NCI-H1930 (cell line): ENCODE measurements around the gene SLCO3A1.
"Not testable (repeated sequence)": the region's sequence is repeated elsewhere in the genome, so short reads cannot be mapped to it uniquely, and the experiment has no call there.

Experiments used
- DNase-seq, 2 experiments: peaks; one replicate each; lab custom pipeline; 2025; lab: John Stamatoyannopoulos, UW

The SLCO3A1 gene

DNA sequence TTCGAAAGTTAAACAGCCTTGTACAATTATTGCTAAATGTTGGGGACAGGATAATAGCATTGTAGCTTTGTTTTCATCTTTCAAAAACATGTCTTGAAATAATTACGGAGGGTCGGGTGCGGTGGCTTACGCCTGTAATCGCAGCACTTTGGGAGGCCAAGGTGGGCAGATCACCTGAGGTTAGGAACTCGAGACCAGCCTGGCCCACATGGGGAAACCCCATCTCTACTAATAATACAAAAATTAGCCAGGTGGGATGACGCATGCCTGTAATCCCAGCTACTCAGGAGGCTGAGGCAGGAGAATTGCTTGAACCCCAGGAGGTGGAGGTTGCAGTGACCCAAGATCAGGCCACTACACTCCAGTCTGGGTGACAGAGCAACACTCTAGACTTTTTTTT, 216.7 kb downstream of the SLCO3A1 start:
- not testable (repeated sequence) for DNase-seq

DNA sequence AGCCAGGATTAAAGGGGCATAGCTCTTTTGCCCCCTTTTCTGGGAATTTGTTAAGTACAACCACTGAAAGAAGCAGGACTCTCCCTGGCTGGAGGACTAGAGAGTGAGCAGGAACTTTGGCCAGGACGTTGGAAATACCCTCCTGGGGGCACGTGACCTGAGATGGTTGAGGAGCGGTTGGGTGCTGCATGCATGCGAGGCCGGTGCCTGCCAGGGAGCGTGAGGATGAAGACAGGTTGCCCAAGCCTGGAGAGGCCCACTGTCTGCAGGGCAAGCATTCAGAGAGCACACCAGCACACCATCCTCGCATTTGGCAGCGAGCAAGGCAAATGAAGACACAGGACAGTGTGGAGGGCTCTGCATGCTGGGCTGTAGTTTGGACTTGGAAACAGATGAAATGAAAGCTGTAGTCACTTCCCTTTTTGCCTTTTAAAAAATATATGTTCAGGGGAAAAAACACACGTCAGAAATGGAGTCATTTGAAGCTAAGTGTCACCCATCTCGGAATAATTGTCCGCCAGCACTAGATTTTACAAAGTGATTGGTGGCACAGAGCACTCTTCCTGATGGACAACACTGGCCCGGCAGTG, 217.6 kb downstream of the SLCO3A1 start:
- DNase-seq = no peak

DNA sequence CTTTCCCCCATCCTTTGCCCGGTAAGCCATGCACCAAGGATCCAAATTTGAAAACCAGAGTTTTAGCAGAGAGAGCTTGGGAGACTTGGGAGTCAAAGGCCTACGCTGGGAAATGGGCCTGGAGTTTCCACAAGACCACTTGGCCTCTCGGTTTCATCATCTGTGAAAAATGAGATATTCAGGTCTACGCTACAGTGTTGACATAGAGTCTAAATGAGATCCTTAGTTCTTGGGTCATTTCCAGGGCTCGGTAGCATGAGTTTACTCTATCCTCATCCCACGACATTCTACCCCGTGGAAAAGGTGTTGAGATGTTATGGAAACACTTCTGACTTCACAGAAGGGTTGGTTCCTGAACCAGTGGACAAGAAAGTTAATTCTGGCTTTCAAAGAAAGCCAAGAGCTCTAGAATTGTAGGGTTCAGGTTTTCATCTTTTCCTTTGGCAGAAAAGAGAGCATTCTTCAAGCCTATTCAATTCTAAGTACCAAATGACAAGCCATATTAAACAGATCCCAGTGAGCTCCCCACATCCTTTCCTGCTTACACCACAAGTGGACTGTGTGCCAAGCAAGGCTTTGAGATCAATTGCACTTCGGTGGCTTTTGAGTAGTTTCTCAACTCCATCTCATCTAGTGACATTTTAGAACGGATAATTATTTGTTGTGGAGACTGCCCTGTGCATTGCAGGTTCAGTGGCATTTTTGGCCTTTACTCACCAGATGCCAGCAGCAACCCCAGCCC, 219.7 kb downstream of the SLCO3A1 start:
- DNase-seq = no peak

DNA sequence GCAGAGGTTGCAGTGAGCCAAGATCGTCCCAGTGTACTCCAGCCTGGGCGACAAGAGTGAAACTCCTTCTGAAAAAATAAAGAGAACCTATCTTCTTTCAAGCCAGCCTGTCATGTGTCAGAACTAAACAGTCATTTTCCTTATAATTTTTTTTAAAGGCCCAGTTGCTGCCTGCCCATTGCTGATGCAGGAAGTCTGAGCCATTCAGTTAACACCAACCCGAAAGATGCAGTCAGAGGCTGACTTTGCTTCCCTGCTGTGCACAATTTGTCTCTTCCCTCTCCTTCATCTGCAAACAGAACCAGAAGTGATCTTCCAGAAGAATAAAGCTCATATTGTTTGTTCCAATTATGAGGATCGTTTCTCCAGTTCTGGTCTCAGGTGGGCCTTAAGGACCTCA, 220.6 kb downstream of the SLCO3A1 start:
- DNase-seq = no peak

DNA sequence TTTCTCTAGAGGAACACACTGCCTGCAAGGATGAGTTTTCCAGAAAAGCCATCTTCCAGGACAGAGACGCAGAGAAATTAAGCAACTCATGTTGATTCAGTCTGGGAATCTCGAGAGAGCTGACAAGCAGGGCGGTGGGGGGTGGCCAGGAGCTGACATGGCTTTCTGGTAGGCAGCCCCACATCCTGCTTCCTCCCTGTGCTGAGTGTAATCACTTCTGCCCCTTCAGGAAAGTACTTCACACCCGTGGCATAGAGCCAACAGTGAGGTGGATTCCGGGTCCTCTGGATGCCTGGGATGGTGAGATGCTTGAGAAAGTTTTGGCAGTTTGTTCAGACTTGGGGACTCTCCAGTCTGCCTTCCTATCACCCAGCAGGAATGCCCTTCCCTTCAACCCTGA, 221.1 kb downstream of the SLCO3A1 start:
- no peak for DNase-seq

DNA sequence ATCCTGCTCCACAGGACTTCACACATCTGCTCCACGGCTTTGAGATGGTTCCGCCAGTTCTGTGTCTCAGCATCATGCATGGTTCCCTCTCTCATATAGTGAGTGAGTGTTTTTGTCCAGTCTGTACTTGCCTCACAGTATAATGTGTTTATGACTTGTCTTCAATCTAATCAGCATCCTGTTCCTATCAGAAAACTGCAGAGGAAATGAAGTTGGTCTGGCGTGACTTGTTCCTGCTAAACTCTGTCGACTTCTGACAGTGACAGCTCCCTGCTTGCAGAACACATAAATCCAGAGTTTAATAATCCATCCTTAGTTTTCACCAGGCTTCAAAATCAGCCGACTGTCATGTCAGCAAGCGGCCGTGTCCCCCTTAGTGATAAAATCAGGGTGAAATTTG, 222.3 kb downstream of the SLCO3A1 start:
- DNase-seq = no peak

DNA sequence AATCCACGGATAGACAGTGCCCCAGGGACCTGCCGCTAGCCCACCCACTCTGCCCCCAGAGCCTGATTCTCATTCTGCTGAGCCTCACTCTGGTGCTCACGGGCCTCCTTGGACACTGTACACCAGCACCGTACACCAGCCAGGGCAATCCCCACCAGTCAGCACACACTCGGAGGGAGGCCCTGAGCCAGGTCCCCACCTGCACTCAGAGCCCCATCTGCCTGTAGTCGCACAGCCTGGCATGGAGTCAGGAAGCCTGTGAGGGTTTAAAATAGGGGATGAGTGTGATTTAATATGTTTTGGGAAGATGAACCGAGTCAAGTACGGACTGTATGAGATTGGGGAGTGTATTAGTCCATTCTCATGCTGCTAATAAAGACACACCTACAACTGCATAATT, 223.0 kb downstream of the SLCO3A1 start:
- no peak for DNase-seq

DNA sequence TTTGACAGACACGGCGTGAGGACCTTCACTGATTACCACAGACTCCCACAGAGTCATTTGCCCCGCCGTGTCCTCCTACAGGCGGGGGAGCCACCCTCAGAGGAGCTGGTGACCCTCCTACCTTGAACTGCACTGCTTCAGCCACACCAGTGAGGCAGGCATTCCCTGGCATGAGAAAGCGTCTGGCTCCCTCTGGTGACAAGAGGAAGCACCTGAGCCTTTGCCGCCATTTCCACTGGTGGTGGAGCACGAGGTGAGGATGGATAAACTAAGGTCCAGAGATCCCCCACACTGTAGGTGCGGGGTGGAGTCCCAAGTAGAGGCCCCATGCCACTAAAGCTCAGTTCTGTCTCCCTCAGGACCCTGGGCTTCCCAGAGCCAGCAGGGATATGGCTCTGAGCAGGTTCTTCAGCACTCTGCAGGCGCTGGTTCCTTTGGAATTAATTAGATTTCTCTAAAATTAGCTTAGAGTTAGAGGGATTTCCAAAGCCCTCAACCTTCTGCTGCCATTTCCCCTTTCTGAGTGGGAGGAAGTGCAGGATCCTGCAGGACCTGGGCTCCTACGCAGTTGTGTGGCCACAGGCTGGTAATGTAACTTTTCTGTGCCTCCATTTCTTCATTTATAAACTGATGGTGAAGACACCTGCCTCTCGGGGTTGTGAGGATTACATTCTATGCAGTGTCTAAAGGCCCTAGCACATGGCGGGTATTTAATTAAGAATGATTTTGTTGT, 224.0 kb downstream of the SLCO3A1 start:
- peak; percentile 15 to 33 for DNase-seq

DNA sequence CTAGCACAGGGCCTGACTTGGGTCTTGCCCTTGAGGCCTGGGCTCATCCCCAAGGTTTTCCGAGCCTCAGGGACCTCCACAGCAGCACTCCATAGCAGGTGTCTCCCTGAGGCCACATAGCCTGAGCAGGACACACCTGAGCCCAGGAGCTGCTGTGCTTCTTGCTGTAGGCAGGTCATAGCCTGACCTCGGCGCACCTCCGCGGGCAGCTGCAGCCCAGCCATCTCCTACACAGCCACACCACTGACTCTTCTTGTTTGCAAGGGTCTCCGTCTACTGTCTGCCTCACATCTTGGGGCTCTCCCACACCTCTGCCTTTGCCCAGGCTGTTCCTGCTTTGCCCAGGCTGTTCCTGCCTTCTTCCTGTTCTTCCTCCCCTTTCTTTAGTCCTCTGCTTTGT, 224.8 kb downstream of the SLCO3A1 start:
- no peak for DNase-seq

DNA sequence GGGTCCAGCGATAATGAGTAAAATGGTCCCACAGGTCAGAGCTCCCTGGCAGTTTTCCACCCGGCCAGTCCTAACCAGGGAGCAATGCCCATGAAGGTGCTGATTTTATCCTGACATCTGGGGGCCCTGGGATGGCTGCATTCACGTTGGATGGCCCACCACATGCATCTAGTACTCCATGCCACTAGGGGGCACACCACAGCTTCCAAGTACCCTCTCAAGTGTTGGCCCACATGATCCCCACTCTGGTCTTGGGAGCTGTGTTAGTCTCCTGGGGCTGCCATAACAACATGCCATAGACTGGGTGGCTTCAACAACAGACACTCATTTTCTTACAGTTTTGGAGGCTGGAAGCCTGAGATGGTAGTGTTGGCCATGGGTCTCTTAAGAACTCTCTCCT, 225.5 kb downstream of the SLCO3A1 start:
- DNase-seq = no peak

DNA sequence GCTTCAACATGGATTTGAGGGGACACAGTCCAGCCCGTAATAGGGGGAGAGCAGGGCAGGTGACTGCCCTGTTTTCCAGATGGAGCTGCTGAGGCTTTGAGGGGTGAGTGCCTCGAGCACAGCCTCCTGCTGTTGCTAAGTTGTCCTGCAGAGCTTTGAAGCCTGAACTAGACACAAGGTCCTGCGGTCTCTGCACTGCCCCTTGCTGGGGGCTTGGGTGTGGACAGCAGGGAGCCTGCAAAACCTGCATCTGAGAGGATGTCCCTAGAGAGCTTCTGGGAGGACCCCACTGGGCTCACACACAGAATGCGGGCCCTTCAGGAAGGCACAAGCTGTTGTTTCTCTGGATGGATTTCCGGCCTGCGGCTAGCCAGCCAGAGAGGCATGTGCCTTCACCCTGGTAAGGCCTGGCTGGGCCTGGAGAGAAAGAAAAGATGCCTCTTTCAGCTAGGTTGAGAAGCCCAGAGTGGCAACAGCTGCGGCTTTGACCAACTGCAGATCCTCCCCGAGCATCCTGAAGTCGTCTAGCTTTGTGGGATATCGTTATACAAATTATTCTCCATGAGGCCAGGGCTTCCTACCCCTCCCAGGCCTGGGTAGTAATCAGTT, 226.2 kb downstream of the SLCO3A1 start:
- no peak for DNase-seq

DNA sequence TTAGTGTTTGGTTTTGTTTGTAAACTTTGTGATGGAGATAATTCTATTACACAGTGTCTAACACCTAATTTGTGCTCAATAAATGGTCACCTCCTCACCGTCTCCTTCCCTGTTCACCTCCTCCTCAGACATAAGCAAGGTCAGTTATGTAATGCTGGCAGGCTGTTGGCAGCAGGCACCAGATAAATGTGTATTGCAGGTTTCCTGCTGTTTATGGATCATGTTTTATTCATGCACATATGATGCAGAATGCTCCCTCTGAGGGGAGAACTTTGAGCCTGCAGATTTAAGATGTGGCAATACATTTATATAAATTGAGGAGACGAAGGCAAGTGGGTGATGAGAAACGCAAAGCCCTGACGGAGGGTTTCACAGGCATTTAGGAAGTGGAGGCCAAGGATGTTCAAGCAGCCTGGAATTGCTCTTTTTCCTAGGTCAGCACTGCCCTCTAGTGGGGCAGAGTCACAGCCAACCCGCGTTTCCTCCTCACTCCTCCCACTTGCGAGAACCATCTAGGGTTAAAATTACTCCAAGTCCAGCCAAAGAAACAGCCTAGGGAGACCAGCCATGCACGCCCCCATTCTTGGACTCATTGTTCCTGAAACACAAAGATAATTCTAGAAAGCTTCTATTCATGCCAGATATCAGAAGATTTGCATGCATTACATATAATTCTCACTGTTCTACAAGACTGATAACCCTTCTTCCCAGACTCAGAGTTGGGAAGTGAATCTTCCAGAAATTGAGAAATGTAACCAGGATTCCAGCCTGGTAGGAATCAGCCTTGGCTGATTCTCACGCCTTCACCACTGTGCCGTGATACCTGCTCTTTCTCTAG, 228.7 kb downstream of the SLCO3A1 start:
- DNase-seq = peak in 1 of 2 experiments; percentile 23

DNA sequence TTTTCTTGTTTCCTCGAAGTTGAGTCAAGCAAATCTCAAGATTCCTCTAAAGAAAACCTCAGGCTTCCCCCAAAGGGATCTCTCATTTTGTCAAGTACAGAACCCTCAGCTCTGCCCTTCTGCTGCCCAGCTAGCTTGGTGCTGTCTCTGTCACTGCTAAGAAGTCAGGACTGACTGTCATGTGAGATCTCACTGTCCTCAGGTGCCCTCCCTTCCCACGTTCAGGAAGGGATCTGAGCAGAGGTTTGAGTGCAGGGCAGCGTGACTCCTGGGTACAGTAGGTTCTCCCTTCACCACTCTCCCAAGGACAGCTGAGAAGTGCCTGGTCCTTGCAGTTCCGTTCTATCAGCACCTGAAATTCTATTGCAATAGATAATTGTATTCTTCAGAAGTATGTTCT, 229.7 kb downstream of the SLCO3A1 start:
- DNase-seq = no peak

DNA sequence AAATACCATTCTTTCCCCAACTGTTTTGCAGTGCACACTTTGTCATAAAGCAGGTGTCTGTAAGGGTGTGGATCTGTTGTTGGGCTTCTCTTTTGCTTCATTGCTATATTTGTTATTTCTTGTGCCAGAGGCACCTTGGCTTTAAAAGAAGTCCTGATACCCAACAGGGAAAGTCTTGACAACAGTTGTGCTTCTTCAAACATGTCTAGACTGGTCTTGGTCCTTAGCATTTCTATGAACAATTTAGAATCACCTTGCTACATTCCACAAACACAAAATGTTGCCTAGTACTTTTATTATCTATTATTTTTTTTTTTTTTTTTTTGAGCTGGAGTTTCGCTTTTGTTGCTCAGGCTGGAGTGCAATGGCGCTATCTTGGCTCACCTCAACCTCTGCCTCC, 233.7 kb downstream of the SLCO3A1 start:
- no peak for DNase-seq

DNA sequence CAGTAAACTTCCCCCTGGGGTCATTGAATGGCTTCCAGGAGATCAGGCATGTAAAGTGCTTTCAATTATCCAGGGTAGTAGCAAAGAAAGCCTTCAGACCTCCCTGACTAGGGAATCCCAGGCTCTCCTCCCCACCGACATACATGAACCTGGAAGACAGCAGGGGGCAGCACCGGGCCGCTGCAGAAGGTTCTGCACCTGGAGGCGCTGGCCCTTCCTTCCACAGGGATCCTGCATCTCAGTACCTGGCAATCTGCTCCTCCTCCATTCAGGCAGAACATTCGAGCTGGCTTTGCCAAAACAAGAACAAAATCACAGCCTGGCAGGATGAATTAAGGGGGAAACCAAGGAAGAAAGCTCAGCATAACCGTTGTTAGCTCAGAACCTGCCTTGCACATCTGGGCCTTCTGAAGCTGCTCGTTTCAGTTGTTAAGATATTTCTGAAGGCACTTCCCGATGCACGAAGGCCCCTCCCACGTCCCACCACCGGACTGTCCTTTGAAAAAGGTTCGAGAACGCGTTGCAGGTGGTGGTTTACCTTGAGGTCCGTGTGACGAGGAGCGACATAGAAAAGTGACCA, 237.7 kb downstream of the SLCO3A1 start:
- DNase-seq = peak in 1 of 2 experiments; percentile 2

DNA sequence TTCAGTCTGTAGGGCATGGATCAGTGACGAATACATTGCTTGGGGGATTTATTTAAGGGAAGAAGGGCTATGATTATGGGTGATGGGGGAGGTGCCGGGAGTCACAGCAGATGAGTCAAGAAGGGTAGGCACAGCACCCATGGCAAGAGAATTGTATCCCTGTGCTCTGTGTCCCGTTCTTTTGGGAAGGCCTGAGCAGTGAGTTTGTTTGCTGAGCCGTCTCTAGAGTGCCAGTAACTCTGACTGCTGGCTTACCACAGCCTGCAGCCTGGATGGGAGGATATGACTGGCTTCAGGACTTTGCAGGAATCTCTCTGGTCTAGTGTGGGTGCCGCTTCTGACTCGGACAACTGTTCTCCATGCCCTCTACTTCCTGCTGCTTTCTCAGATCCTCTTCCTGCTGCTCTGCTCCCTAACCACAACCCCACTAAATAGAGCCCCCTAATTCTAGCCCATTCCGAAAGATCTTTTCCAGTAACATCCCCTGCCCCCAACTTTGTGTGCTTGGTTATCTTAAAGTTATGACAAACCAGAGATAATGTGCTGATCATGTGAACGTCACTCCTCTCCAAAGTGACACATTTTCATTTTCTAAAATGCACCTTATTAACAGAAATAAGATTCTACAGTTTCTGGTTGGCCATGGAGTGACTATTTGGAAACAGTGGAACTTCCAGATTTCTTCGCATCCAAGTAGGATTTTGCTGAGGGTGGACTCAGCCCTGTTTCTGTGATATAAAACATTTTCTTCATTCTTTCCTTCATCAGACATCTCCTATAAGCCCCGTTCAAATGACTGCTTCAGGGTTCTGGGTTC, 239.0 kb downstream of the SLCO3A1 start:
- no peak for DNase-seq

DNA sequence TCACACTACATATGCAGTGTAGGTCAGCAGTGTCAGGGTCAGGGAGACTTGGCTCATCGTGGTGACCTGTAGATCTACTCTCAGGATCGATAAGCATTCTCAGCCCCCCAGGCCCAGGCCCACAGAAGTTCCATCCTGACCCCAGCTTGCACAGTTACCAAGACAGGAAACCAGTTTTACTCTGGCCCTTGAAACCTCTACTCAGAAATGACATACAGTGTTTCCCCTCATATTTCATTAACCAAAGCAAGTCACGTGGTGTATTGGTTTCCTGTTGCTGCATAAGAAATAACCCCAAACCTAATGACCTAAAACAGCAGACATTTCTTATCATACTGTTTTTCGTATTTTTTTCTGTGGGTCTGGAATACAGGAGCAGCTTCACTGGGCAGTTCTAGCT, 242.2 kb downstream of the SLCO3A1 start:
- DNase-seq = no peak

DNA sequence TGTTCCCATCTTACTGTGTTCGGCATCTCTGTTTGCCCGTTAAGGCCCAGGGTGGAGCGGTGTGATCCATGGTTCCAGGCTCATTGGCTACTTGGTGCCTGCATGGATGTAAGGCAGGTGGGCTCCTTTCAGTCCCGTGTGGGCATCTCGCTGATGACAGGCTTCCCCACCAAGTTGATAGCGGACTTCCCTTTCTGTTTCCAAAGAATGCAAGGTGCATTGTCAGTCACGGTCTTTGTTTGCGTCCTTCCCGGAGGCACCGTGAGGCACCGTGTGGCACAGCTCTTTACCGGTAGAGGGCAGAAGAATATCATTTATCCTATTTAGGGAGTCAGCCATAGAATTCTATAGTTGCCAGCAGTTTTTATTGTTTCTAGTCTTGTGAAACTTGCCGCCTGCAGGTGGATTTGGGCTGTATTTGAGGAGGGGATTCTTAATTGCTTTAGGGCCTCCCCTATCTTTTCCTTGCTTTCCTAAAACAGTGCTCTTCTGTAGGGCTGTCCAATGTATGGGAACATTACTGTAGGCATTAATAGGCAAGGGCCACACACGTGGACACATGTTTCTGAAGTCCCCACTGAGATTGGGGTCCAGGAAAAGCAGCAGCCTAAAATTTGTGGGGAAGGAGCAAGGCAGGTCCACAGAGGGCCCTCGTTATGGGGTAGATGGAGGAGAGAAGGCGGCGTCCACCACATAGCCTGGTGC, 244.1 kb downstream of the SLCO3A1 start:
- DNase-seq = no peak

DNA sequence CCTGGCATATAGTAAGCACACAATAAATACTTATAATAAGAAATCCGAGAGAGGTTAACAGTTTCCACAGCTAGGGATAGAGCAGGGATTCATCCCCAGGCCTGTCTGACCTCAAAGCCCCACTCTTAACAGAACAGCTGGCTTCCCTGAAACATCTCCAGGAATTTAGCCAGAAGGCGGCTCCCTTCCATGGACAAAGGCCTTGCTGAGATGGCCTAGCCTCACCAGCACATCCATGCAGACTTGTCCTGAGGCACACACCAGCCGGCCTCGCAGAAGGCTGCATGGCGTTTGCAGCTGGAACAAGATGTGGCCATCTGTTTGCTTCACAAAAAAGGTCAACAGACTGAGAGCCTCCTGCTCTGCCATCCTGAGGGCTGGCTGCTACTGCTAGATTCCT, 245.4 kb downstream of the SLCO3A1 start:
- no peak for DNase-seq

DNA sequence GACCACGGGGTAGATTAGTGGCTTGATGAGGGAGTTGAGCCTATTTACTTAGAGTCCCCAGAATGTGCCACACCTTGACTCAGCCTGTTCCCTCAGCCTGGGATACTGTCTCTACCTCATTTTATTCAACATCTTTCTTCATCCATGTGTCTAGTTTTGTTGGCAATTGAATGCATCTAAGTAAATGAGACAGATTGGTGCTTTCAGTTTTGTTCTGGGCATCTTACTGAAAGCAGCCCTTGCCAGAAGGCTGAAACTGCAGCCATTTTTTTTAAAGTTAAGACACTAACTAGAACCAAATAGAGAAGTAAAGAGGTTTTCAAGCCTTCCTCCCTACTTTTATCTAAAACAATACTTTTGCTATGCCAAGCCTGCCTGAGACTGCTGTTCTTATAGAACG, 246.8 kb downstream of the SLCO3A1 start:
- no peak for DNase-seq
